ENCODE measurements around the gene RHO. TPM values are rescaled to one million over a fixed set of nuclear protein-coding genes. Genes with fewer than 3 reads are reported as not detected.

Gene RHO
- total RNA-seq, 1 experiment from 2014 or later: not detected

DNA sequence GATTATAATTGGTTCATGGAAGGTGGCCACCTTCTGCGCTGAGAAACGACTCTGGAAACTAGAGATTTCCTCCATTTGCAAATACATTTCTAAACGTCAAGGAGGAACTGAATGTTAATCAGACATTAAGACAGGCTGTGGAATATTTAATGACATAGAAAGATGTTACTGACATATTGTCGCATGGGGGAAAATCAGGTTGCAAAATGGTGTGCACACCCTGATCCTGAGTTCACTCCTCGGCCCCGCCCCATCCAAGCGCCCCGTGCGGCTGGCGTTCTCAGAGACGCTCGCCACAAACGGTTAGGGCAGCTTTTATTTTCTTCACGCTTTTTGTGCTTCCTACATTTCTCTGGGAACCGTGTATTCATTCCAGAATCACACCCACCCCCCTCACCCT, 25.3 kb downstream of the RHO start (continued):
- TF ChIP-seq PRRX2 (CRISPR knock-in tag; IDR thresholded peaks at IDR 0.05) (no peak), FOXP1 (CRISPR knock-in tag; IDR thresholded peaks at IDR 0.05; ENCODE audit: borderline replicate concordance) (no peak), ZNF416 (CRISPR knock-in tag; IDR thresholded peaks at IDR 0.05) (no peak), ETV6 (CRISPR knock-in tag; IDR thresholded peaks at IDR 0.05) (no peak)

DNA sequence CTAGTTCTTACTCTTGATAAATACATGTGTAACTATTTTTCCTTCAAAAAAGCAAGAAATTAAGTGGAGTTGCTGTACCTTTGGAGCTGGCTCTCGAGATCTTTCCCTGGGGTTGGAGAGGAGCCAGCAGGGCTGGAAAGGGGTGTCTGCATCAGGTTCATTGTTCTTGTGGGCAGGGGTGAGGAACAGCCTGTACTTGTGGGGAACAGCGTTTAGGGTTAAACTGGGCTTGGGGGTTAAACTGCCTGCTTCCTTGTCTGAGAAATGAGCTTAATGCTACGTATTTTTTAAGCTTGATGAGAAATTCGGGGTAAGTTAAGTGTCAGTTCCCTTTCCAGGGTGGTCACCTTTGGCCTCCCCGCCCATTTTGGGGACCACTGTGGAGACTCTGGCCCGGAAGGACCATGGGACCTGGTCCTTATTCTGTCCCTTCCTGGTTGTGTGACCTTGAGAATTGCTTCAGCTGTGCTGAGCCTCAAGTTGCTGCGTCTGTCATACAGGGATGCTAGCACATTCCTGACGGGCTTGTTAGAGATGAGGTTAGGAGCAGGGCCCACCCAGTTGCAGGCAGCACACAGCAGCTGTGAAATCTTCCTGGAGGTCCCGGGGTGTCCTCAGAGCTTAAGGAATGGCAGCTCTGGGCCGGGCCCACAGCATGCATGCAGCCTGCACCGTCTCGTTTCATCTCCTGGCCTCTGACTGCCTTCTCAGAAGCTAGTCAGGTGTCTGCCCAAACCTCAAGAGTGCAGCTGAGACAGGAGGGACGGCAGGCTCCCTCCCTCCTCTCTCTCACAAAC, 26.1 kb downstream of the RHO start:
- no peak for ATAC-seq
- no peak for DNase-seq (ENCODE audit: low spot score)
- Mint-ChIP-seq H3K4me1 (peaks cover 40% of the 10 kb centered on the region), H3K27ac (0 out of 2 replicates have a peak overlapping the region, but pooled peaks have one; percentile 31), H3K27me3 (ENCODE audit: low read depth) (no peaks in the 10 kb centered on the region), H3K4me3 (no peak overlapping the region), H3K9me3 (no peaks in the 10 kb centered on the region), H3K36me3 (peaks cover 5% of the 10 kb centered on the region)
- TF ChIP-seq, protein P1, sequence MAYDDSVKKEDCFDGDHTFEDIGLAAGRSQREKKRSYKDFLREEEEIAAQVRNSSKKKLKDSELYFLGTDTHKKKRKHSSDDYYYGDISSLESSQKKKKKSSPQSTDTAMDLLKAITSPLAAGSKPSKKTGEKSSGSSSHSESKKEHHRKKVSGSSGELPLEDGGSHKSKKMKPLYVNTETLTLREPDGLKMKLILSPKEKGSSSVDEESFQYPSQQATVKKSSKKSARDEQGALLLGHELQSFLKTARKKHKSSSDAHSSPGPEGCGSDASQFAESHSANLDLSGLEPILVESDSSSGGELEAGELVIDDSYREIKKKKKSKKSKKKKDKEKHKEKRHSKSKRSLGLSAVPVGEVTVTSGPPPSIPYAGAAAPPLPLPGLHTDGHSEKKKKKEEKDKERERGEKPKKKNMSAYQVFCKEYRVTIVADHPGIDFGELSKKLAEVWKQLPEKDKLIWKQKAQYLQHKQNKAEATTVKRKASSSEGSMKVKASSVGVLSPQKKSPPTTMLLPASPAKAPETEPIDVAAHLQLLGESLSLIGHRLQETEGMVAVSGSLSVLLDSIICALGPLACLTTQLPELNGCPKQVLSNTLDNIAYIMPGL (CRISPR knock-in tag; IDR thresholded peaks at IDR 0.05): no peak
- TF ChIP-seq HMGA2 (CRISPR knock-in tag; IDR thresholded peaks at IDR 0.05) (no peak), GTF2I (CRISPR knock-in tag; conservative IDR thresholded peaks at IDR 0.05) (no peak), NR3C1 (CRISPR knock-in tag; conservative IDR thresholded peaks at IDR 0.05; ENCODE audit: low read depth) (no peak), ZNF138 (CRISPR knock-in tag; conservative IDR thresholded peaks at IDR 0.05) (no peak), TEAD4 (CRISPR knock-in tag; IDR thresholded peaks at IDR 0.05) (no peak), MYBL2 (CRISPR knock-in tag; IDR thresholded peaks at IDR 0.05) (no peak), ZNF416 (CRISPR knock-in tag; IDR thresholded peaks at IDR 0.05) (no peak), NR1H2 (CRISPR knock-in tag; IDR thresholded peaks at IDR 0.05) (no peak)
- TF ChIP-seq, protein P2, sequence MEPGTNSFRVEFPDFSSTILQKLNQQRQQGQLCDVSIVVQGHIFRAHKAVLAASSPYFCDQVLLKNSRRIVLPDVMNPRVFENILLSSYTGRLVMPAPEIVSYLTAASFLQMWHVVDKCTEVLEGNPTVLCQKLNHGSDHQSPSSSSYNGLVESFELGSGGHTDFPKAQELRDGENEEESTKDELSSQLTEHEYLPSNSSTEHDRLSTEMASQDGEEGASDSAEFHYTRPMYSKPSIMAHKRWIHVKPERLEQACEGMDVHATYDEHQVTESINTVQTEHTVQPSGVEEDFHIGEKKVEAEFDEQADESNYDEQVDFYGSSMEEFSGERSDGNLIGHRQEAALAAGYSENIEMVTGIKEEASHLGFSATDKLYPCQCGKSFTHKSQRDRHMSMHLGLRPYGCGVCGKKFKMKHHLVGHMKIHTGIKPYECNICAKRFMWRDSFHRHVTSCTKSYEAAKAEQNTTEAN (CRISPR knock-in tag; IDR thresholded peaks at IDR 0.05): no peak
- TF ChIP-seq, protein P3, sequence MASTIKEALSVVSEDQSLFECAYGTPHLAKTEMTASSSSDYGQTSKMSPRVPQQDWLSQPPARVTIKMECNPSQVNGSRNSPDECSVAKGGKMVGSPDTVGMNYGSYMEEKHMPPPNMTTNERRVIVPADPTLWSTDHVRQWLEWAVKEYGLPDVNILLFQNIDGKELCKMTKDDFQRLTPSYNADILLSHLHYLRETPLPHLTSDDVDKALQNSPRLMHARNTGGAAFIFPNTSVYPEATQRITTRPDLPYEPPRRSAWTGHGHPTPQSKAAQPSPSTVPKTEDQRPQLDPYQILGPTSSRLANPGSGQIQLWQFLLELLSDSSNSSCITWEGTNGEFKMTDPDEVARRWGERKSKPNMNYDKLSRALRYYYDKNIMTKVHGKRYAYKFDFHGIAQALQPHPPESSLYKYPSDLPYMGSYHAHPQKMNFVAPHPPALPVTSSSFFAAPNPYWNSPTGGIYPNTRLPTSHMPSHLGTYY (CRISPR knock-in tag; IDR thresholded peaks at IDR 0.05): no peak
- TF ChIP-seq, protein P4, sequence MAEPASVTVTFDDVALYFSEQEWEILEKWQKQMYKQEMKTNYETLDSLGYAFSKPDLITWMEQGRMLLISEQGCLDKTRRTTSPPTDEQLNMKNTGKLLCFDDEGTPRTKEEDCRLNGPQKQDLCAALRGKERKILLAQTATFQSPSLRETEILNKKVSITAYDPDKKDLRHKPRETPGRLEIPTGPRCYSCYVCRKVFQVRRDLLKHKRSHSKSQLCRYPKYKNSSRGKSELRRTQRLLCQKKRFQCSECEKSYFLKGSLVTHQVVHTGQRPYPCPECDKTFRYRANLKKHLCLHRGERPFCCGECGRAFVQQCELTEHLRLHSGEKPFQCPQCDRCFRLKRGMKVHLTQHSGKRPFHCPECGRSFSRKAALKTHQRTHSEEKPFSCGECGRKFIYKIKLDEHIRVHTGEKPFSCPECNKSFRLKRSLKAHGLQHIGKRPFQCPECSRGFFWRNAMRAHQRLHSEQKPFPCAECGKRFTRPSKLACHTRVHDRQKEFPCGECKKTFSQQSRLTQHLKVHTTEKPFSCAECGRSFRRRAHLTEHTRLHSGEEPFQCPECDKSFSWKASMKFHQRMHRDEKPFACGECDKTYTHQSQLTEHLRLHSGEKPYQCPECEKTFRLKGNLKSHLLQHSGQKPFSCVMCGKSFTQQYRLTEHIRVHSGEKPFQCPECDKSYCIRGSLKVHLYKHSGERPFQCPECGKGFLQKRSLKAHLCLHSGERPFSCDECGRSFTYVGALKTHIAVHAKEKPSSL (CRISPR knock-in tag; conservative IDR thresholded peaks at IDR 0.05): no peak
- TF ChIP-seq, protein P5, sequence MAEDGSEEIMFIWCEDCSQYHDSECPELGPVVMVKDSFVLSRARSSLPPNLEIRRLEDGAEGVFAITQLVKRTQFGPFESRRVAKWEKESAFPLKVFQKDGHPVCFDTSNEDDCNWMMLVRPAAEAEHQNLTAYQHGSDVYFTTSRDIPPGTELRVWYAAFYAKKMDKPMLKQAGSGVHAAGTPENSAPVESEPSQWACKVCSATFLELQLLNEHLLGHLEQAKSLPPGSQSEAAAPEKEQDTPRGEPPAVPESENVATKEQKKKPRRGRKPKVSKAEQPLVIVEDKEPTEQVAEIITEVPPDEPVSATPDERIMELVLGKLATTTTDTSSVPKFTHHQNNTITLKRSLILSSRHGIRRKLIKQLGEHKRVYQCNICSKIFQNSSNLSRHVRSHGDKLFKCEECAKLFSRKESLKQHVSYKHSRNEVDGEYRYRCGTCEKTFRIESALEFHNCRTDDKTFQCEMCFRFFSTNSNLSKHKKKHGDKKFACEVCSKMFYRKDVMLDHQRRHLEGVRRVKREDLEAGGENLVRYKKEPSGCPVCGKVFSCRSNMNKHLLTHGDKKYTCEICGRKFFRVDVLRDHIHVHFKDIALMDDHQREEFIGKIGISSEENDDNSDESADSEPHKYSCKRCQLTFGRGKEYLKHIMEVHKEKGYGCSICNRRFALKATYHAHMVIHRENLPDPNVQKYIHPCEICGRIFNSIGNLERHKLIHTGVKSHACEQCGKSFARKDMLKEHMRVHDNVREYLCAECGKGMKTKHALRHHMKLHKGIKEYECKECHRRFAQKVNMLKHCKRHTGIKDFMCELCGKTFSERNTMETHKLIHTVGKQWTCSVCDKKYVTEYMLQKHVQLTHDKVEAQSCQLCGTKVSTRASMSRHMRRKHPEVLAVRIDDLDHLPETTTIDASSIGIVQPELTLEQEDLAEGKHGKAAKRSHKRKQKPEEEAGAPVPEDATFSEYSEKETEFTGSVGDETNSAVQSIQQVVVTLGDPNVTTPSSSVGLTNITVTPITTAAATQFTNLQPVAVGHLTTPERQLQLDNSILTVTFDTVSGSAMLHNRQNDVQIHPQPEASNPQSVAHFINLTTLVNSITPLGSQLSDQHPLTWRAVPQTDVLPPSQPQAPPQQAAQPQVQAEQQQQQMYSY (CRISPR knock-in tag; IDR thresholded peaks at IDR 0.05): no peak
- TF ChIP-seq, protein P6, sequence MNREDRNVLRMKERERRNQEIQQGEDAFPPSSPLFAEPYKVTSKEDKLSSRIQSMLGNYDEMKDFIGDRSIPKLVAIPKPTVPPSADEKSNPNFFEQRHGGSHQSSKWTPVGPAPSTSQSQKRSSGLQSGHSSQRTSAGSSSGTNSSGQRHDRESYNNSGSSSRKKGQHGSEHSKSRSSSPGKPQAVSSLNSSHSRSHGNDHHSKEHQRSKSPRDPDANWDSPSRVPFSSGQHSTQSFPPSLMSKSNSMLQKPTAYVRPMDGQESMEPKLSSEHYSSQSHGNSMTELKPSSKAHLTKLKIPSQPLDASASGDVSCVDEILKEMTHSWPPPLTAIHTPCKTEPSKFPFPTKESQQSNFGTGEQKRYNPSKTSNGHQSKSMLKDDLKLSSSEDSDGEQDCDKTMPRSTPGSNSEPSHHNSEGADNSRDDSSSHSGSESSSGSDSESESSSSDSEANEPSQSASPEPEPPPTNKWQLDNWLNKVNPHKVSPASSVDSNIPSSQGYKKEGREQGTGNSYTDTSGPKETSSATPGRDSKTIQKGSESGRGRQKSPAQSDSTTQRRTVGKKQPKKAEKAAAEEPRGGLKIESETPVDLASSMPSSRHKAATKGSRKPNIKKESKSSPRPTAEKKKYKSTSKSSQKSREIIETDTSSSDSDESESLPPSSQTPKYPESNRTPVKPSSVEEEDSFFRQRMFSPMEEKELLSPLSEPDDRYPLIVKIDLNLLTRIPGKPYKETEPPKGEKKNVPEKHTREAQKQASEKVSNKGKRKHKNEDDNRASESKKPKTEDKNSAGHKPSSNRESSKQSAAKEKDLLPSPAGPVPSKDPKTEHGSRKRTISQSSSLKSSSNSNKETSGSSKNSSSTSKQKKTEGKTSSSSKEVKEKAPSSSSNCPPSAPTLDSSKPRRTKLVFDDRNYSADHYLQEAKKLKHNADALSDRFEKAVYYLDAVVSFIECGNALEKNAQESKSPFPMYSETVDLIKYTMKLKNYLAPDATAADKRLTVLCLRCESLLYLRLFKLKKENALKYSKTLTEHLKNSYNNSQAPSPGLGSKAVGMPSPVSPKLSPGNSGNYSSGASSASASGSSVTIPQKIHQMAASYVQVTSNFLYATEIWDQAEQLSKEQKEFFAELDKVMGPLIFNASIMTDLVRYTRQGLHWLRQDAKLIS (CRISPR knock-in tag; IDR thresholded peaks at IDR 0.05; ENCODE audit: borderline replicate concordance): no peak
- ChIA-PET CTCF (interaction anchor here (0.7 to 2.2 kb wide), 7 partner anchors 10 to 75 kb away, joined by 3 to 12 read pairs (median 5); no protein-coding TSS in a partner anchor), POLR2A (no interaction called here)

All from WTC11 (cell line).